ENCODE measurements around the gene SLC6A7.

DNA sequence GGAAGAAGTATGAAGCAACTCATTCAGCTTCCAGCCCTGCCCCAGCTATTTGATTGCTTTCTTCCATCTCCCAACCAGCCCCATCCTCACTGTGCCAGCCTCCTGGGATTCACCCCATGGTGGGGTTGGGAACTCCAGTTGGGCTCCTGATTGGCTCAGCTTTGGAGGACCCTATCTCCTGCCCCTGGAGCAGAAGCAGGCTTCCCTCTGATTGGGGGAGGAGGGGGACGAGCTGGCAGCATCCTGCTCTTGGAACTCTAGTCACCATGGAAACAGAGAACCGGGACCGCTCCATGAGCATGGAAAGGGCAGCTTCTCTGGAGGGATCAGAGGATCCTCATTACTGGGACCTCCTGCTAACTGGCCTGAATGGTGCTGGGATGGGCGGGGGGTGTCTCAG, 2.6 kb downstream of the SLC6A7 start:
- TF ChIP-seq RAD21 (IDR thresholded peaks at IDR 0.05; ENCODE audit: low read length) = no peak
- no peak for TF ChIP-seq POLR2AphosphoS5 (IDR thresholded peaks at IDR 0.05; ENCODE audit: low read depth, low read length)
- TF ChIP-seq TAF1 (IDR thresholded peaks at IDR 0.05; ENCODE audit: borderline replicate concordance, low read depth, low read length) = no peak
- TF ChIP-seq, protein P1, sequence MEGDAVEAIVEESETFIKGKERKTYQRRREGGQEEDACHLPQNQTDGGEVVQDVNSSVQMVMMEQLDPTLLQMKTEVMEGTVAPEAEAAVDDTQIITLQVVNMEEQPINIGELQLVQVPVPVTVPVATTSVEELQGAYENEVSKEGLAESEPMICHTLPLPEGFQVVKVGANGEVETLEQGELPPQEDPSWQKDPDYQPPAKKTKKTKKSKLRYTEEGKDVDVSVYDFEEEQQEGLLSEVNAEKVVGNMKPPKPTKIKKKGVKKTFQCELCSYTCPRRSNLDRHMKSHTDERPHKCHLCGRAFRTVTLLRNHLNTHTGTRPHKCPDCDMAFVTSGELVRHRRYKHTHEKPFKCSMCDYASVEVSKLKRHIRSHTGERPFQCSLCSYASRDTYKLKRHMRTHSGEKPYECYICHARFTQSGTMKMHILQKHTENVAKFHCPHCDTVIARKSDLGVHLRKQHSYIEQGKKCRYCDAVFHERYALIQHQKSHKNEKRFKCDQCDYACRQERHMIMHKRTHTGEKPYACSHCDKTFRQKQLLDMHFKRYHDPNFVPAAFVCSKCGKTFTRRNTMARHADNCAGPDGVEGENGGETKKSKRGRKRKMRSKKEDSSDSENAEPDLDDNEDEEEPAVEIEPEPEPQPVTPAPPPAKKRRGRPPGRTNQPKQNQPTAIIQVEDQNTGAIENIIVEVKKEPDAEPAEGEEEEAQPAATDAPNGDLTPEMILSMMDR (IDR thresholded peaks at IDR 0.05) = no peak
- TF ChIP-seq, protein P2, sequence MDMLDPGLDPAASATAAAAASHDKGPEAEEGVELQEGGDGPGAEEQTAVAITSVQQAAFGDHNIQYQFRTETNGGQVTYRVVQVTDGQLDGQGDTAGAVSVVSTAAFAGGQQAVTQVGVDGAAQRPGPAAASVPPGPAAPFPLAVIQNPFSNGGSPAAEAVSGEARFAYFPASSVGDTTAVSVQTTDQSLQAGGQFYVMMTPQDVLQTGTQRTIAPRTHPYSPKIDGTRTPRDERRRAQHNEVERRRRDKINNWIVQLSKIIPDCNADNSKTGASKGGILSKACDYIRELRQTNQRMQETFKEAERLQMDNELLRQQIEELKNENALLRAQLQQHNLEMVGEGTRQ (IDR thresholded peaks at IDR 0.05; ENCODE audit: borderline replicate concordance, low read depth, low read length) = no peak
- no peak for TF ChIP-seq RCOR1 (IDR thresholded peaks at IDR 0.05; ENCODE audit: low read length)
- TF ChIP-seq NRF1 (IDR thresholded peaks at IDR 0.05; ENCODE audit: low read depth, low read length) = no peak
- no peak for TF ChIP-seq ELF1 (IDR thresholded peaks at IDR 0.05)
- TF ChIP-seq, protein P3, sequence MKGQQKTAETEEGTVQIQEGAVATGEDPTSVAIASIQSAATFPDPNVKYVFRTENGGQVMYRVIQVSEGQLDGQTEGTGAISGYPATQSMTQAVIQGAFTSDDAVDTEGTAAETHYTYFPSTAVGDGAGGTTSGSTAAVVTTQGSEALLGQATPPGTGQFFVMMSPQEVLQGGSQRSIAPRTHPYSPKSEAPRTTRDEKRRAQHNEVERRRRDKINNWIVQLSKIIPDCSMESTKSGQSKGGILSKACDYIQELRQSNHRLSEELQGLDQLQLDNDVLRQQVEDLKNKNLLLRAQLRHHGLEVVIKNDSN (IDR thresholded peaks at IDR 0.05; ENCODE audit: borderline replicate concordance, low read depth) = no peak
- TF ChIP-seq SMC3 (IDR thresholded peaks at IDR 0.05; ENCODE audit: low read depth, low read length) = no peak
- TF ChIP-seq, protein P4, sequence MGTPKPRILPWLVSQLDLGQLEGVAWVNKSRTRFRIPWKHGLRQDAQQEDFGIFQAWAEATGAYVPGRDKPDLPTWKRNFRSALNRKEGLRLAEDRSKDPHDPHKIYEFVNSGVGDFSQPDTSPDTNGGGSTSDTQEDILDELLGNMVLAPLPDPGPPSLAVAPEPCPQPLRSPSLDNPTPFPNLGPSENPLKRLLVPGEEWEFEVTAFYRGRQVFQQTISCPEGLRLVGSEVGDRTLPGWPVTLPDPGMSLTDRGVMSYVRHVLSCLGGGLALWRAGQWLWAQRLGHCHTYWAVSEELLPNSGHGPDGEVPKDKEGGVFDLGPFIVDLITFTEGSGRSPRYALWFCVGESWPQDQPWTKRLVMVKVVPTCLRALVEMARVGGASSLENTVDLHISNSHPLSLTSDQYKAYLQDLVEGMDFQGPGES (IDR thresholded peaks at IDR 0.05; ENCODE audit: low read depth, low read length) = no peak
